ENCODE data around the gene TMEM209. TPM values are rescaled to one million over a fixed set of nuclear protein-coding genes. Genes with fewer than 3 reads are reported as not detected.
A peak's percentile ranks its signal among the peaks of the same experiment; 100 is the strongest.

Gene TMEM209
- total RNA-seq, 1 donor from 2014 or later, result 38.9 TPM

DNA sequence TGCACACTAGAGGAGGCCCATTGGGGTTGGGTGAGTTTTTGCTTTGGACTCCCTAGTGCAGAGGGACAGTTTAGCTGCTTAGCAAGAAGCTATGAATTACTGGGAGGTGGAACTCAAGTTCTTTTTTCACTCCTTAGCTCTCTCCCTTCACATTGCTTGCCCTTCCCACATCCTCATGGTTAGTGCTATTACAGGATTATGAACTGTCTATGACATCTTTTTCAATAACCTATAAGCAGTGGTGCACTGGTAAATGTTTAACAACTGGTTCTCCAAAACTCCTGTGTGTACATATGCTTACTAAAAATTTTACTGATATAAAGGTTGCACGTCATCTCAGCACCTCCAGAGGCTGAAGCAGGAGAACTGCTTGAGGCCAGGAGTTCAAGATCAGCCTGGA, 8.6 kb upstream of the TMEM209 start:
- Mint-ChIP-seq H3K27ac (peak overlapping the region; percentile 8), H3K4me3 (no peak overlapping the region), H3K36me3 (no peaks in the 10 kb centered on the region), H3K9me3 (no peaks in the 10 kb centered on the region), H3K27me3 (ENCODE audit: insufficient read depth, low read depth) (peaks cover 4% of the 10 kb centered on the region), H3K4me1 (peaks cover 10% of the 10 kb centered on the region)
- Histone ChIP-seq H3K9me3 (ENCODE audit: low read depth) (no peaks in the 10 kb centered on the region), H3K9ac (no peak overlapping the region), H2AFZ (replicated peaks) (no peak overlapping the region), H3K4me3 (no peak overlapping the region), H3K36me3 (no peaks in the 10 kb centered on the region), H3F3A (ENCODE audit: low read depth) (no peaks in the 10 kb centered on the region), H3K27me3 (no peaks in the 10 kb centered on the region), H4K20me1 (ENCODE audit: low read depth) (no peaks in the 10 kb centered on the region), H3K79me2 (ENCODE audit: low read depth) (no peaks in the 10 kb centered on the region), H3K4me2 (no peak overlapping the region), H3K4me1 (peaks cover 7% of the 10 kb centered on the region), H3K27ac (no peak overlapping the region)
- no peak for TF ChIP-seq EZH2phosphoT487 (IDR thresholded peaks at IDR 0.05)
- TF ChIP-seq CTCF (IDR thresholded peaks at IDR 0.05), result no peak
- no peak for TF ChIP-seq EZH2 (IDR thresholded peaks at IDR 0.05)
- DNase-seq (ENCODE audit: low spot score), result no peak

DNA sequence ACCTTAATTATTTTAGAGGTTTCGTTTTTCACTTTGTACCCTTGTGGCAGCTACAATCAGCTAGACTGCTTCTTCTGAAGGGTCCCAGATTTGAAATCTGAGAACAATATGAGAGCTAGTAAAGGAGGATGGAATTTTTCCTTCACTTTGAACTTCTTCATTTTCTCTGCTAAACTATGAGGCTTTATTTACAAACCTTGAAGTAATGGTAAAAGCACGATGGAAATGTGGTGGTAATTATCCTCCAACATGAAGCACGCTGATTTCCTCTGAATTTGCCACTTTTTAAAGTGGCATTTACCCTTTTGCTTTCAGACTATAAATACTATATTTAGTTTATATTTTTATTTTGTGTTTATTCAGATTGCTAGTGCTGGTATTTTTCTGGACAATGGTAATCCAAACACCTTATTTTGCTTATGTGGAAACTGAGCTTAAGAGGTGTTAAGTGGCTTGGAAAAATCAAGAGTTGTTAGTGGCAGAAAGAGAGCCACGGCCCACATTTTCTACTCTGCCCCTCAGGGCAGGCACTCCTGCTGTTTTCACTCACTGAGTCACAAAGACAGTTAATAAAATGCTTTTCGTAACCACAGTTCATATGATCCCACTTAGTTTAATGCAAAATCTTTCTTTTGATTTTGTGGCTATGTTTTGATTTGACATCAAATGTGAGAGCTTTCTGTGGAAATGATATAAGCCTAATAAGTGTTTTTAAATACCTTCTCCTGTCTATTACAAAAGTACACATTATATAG, 5.2 kb upstream of the TMEM209 start:
- H3F3A ChIP-seq (ENCODE audit: low read depth), result no peaks in the 10 kb centered on the region
- no peak overlapping the region for H2AFZ ChIP-seq (replicated peaks)
- no peaks in the 10 kb centered on the region for H3K27me3 ChIP-seq
- Mint-ChIP-seq H3K27me3 (ENCODE audit: insufficient read depth, low read depth) (peaks cover 4% of the 10 kb centered on the region), H3K4me1 (peaks cover 20% of the 10 kb centered on the region), H3K4me3 (no peak overlapping the region), H3K36me3 (peaks cover 2% of the 10 kb centered on the region), H3K9me3 (no peaks in the 10 kb centered on the region), H3K27ac (no peak overlapping the region)
- no peaks in the 10 kb centered on the region for H3K79me2 ChIP-seq (ENCODE audit: low read depth)
- DNase-seq (ENCODE audit: low spot score), result no peak
- no peaks in the 10 kb centered on the region for H3K9me3 ChIP-seq (ENCODE audit: low read depth)
- no peaks in the 10 kb centered on the region for H4K20me1 ChIP-seq (ENCODE audit: low read depth)
- peak overlapping the region; percentile 49 for H3K27ac ChIP-seq
- H3K36me3 ChIP-seq, result no peaks in the 10 kb centered on the region
- H3K4me3 ChIP-seq, result no peak overlapping the region
- H3K4me1 ChIP-seq, result peaks cover 7% of the 10 kb centered on the region
- H3K4me2 ChIP-seq, result no peak overlapping the region
- no peak overlapping the region for H3K9ac ChIP-seq
- TF ChIP-seq CTCF (IDR thresholded peaks at IDR 0.05) (no peak), EZH2 (IDR thresholded peaks at IDR 0.05) (no peak), EZH2phosphoT487 (IDR thresholded peaks at IDR 0.05) (no peak)

- Mint-ChIP-seq H3K36me3 (peaks cover 2% of the 10 kb centered on the region), H3K9me3 (no peaks in the 10 kb centered on the region), H3K27ac (no peak overlapping the region), H3K27me3 (ENCODE audit: insufficient read depth, low read depth) (peaks cover 5% of the 10 kb centered on the region), H3K4me1 (peaks cover 32% of the 10 kb centered on the region), H3K4me3 (no peak overlapping the region)
- Histone ChIP-seq H3K4me3 (no peak overlapping the region), H2AFZ (replicated peaks) (no peak overlapping the region), H3K79me2 (ENCODE audit: low read depth) (peaks cover 15% of the 10 kb centered on the region), H3K27ac (no peak overlapping the region), H3K4me1 (peaks cover 17% of the 10 kb centered on the region), H4K20me1 (ENCODE audit: low read depth) (no peaks in the 10 kb centered on the region), H3K4me2 (no peak overlapping the region), H3K36me3 (peaks cover 5% of the 10 kb centered on the region), H3K9ac (no peak overlapping the region), H3K9me3 (ENCODE audit: low read depth) (no peaks in the 10 kb centered on the region), H3K27me3 (no peaks in the 10 kb centered on the region), H3F3A (ENCODE audit: low read depth) (peaks cover 8% of the 10 kb centered on the region)
- no peak for TF ChIP-seq EZH2phosphoT487 (IDR thresholded peaks at IDR 0.05)
- no peak for TF ChIP-seq EZH2 (IDR thresholded peaks at IDR 0.05)
- TF ChIP-seq CTCF (IDR thresholded peaks at IDR 0.05), result no peak
- no peak for DNase-seq (ENCODE audit: low spot score)
Measured at GRCh38 chr7:130208516-130208915, 3.3 kb upstream of the TMEM209 start.
